Calu3 (cell line): ENCODE measurements around the gene SPSB3. TPM values are rescaled to one million over a fixed set of nuclear protein-coding genes. Genes with fewer than 3 reads are reported as not detected.

ENCODE experiments used
- BruUV-seq: library from RNA; stranded (reverse); fragments of 400-500 nt; replicated peaks from 2 replicates; lab custom pipeline; 2021; lab: Mats Ljungman, UMichigan
- CTCF ChIA-PET: fragments of 300-600 bp; sonication (Branson Sonifier 250); formaldehyde crosslinking; loops from one replicate; lab custom pipeline; 2022; ENCODE audit warnings: antibody characterized with exemption; lab: Charles Lee
- DNase-seq: peaks from one replicate; pipeline ENCODE4 v3.0.0; 2022
- H3K27ac Mint-ChIP-seq: one replicate; pipeline ENCODE4 v1.8.0; 2022; ENCODE audit warnings: mixed read lengths; ENCODE audit not compliant: unreplicated experiment
- H3K27me3 Mint-ChIP-seq: one replicate; pipeline ENCODE4 v1.8.0; 2022; ENCODE audit warnings: mixed read lengths; ENCODE audit not compliant: unreplicated experiment
- H3K36me3 Mint-ChIP-seq: one replicate; pipeline ENCODE4 v1.8.0; 2022; ENCODE audit warnings: mild to moderate bottlenecking, moderate library complexity, mixed read lengths; ENCODE audit not compliant: insufficient read depth, unreplicated experiment
- H3K4me1 Mint-ChIP-seq: one replicate; pipeline ENCODE4 v1.8.0; 2022; ENCODE audit warnings: mild to moderate bottlenecking, low read depth, mixed read lengths; ENCODE audit not compliant: unreplicated experiment
- H3K4me3 Mint-ChIP-seq: one replicate; pipeline ENCODE4 v1.8.0; 2022; ENCODE audit warnings: mild to moderate bottlenecking, low read depth, moderate library complexity, mixed read lengths; ENCODE audit not compliant: unreplicated experiment
- H3K9me3 Mint-ChIP-seq: one replicate; pipeline ENCODE4 v1.8.0; 2022; ENCODE audit warnings: low read depth, mixed read lengths; ENCODE audit not compliant: unreplicated experiment
- intact Hi-C: fragments of 100-400 bp; cut with micrococcal nuclease; formaldehyde crosslinking; loops from one replicate; pipeline ENCODE4 v1.10.0; 2022; ENCODE audit not compliant: unreplicated experiment
- total RNA-seq: library from RNA; stranded (reverse); gene quantifications from 2 replicates; pipeline ENCODE4 v1.2.3, GENCODE V29; 2022
- TF ChIP-seq, protein P1 (sequence below): fragments of 200-600 bp; IDR thresholded peaks from one replicate; pipeline ENCODE4 v1.8.0; 2022; ENCODE audit warnings: antibody characterized with exemption; ENCODE audit not compliant: unreplicated experiment

Gene SPSB3
- total RNA-seq, 1 experiment from 2014 or later: 44.3 TPM

DNA sequence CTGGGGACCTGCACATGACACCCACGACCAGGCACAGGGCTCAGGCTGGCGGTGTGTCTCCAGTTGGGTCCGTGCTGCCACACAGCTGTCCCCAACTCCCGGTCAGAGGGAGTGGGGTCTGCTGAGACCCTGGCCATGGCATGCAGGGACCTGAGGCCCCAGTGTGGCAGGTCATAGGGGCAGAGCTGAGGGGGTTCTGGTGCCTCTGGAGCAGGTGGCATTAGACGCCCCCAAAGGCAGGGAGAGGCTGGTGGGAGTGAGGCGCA lies 4.6 kb upstream of the SPSB3 start:
- no peak for DNase-seq
- H3K27me3 Mint-ChIP-seq: no peaks in the 10 kb centered on the region
- H3K36me3 Mint-ChIP-seq: peaks cover 69% of the 10 kb centered on the region
- no peak overlapping the region for H3K27ac Mint-ChIP-seq
- H3K9me3 Mint-ChIP-seq: no peaks in the 10 kb centered on the region
- H3K4me3 Mint-ChIP-seq: no peak overlapping the region
- no TSS peak for BruUV-seq
- CTCF ChIA-PET: no interaction called here
- no peaks in the 10 kb centered on the region for H3K4me1 Mint-ChIP-seq
- intact Hi-C loops: no loop called here
- TF ChIP-seq, protein P1, sequence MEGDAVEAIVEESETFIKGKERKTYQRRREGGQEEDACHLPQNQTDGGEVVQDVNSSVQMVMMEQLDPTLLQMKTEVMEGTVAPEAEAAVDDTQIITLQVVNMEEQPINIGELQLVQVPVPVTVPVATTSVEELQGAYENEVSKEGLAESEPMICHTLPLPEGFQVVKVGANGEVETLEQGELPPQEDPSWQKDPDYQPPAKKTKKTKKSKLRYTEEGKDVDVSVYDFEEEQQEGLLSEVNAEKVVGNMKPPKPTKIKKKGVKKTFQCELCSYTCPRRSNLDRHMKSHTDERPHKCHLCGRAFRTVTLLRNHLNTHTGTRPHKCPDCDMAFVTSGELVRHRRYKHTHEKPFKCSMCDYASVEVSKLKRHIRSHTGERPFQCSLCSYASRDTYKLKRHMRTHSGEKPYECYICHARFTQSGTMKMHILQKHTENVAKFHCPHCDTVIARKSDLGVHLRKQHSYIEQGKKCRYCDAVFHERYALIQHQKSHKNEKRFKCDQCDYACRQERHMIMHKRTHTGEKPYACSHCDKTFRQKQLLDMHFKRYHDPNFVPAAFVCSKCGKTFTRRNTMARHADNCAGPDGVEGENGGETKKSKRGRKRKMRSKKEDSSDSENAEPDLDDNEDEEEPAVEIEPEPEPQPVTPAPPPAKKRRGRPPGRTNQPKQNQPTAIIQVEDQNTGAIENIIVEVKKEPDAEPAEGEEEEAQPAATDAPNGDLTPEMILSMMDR: no peak

DNA sequence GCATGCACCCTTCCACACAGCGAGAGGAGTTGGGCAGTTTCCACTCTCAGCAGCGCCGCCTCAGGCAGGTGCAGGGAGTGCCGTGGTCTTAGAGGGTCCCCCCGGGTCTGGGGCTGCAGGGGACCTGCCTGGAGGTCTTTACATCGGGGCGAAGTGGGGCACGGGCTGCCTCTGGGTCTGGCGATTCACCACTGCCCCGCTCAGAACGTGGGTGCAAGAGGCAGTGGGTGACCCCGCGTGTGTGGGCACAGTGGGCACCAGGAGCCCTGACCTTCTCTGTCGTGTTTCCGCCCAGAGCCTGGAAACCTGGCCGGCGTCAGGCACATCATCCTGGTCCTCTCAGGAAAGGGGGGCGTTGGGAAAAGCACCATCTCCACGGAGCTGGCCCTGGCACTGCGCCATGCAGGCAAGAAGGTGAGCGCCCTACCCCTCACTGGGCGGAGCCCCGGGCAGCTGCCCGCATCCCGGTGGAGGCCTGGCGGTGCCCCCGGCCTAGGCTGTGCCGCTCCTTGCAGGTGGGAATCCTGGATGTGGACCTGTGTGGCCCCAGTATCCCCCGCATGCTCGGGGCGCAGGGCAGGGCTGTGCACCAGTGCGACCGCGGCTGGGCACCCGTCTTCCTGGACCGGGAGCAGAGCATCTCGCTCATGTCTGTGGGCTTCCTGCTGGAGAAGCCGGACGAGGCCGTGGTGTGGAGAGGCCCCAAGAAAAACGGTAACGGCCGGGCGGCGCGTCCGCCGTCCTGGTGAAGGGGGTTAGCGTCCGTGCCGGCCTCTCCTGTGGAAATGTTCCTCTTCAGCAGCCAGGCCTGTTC lies 4.1 kb upstream of the SPSB3 start:
- intact Hi-C loops: no loop called here
- no peak for DNase-seq
- H3K4me3 Mint-ChIP-seq: no peak overlapping the region
- no peaks in the 10 kb centered on the region for H3K27me3 Mint-ChIP-seq
- BruUV-seq: no TSS peak
- no peak overlapping the region for H3K27ac Mint-ChIP-seq
- peaks cover 74% of the 10 kb centered on the region for H3K36me3 Mint-ChIP-seq
- TF ChIP-seq, protein P1: no peak
- no peaks in the 10 kb centered on the region for H3K9me3 Mint-ChIP-seq
- CTCF ChIA-PET: no interaction called here
- H3K4me1 Mint-ChIP-seq: peaks cover 5% of the 10 kb centered on the region

DNA sequence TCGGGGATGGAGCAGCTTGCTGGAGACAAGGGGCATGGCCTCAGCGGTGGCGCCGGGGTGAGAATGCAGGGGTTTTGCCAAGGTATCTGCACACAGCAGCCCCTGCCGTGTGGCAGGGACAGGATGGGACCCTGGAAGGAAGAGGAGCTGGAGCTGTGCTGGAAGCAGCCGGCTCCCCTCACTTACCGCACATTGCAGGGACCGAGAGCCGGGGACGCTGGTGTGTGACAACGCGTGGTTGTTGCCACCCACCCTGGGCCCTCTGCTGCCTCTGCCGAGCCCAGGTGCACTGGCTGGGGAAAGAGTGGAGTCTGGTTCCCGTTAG lies 3.4 kb upstream of the SPSB3 start:
- H3K27ac Mint-ChIP-seq: no peak overlapping the region
- intact Hi-C loops: no loop called here
- no peak for DNase-seq
- no peaks in the 10 kb centered on the region for H3K27me3 Mint-ChIP-seq
- peaks cover 11% of the 10 kb centered on the region for H3K4me1 Mint-ChIP-seq
- peak overlapping the region; percentile 12 for H3K4me3 Mint-ChIP-seq
- BruUV-seq: no TSS peak
- TF ChIP-seq, protein P1: no peak
- H3K9me3 Mint-ChIP-seq: no peaks in the 10 kb centered on the region
- H3K36me3 Mint-ChIP-seq: peaks cover 74% of the 10 kb centered on the region
- CTCF ChIA-PET: no interaction called here

DNA sequence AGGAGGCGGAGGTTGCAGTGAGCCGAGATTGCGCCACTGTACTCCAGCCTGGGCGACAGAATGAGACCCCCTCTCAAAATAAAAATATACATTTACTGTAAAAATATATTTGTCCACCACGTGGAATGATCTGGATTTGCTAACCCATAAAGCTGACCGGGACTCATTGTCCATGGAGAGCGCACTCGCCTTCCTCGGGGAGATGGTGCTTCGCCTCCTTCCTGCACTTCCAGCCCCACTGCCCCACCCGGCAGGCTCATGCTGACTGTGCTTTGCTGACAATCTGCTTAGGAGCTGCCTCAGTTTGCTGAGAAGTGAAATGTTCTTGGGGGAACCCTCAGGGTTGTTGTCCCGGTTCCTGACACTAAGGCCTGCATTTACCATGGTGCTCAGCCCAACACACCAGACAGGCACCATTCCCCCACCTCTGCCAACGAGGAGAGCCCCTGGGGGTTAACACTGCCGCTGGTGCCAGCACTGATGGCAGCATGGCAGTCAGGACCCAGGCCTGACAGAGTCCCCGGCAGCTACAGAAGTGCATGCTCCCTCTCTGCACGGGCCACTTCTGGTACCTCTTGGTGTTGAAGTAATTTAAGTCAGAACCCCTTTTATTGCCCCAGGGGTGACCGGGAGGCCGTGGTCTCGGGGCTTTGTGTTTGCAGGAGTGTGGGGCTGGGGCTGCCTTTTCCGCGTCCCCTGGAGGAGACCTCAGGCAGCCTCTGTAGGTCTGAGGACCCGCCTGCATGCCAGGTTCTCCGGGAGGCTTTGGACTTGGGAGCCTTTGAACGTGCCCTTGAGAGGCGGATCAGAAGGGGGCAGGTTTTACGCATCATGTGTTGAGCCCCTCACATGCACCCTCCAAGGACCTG lies 2.8 kb upstream of the SPSB3 start:
- TF ChIP-seq, protein P1: no peak
- BruUV-seq: no TSS peak
- CTCF ChIA-PET: interaction anchor here (0.7 kb wide), 1 partner anchor 10 kb away, joined by 3 read pairs; no protein-coding TSS in a partner anchor
- intact Hi-C loops: no loop called here
- Mint-ChIP-seq H3K36me3 (peaks cover 74% of the 10 kb centered on the region), H3K4me3 (peak overlapping the region; percentile 12), H3K27me3 (no peaks in the 10 kb centered on the region), H3K27ac (no peak overlapping the region), H3K4me1 (peaks cover 13% of the 10 kb centered on the region), H3K9me3 (no peaks in the 10 kb centered on the region)
- DNase-seq: no peak
